HG02678 (cell line): ENCODE results near the gene RRM2.
"Not testable (repeated sequence)": the region's sequence is repeated elsewhere in the genome, so short reads cannot be mapped to it uniquely, and the experiment has no call there.

Experiments used
- ATAC-seq: cut with Tn5 transposase; IDR thresholded peaks from one replicate; pipeline ENCODE4 v1.9.1; 2021; ENCODE audit warnings: mild to moderate bottlenecking, moderate library complexity; ENCODE audit not compliant: unreplicated experiment

The RRM2 gene

DNA sequence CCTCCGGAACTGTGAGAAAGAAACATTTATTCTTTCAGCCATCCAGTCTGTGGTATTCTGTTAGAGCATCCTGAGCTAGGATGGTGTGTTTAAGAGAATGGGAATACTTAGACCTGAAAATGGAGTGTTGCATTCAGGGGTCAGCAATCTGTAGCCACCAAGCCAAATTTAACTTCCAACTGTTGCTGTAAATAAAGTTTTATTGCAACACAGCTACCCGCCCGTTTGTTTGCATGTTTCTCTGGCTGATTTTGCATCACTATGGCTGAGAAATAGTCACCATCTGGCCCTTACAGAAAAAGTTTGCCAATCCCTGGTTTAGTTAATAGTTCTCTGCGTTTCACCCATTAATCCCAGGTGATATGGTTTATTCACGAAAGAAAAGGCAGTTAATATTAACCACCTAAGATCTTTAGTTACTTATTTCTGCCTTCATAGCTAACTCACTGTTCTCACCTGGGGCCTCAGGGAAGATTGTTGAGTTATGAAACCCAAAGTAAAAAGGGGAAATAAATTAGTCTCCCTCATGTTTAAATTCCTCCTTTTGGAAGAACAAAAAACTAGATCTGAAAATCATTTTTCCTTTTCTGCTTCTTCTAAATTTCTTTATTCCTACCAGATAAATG lies 32.9 kb upstream of the RRM2 start:
- peak; percentile 40 for ATAC-seq

DNA sequence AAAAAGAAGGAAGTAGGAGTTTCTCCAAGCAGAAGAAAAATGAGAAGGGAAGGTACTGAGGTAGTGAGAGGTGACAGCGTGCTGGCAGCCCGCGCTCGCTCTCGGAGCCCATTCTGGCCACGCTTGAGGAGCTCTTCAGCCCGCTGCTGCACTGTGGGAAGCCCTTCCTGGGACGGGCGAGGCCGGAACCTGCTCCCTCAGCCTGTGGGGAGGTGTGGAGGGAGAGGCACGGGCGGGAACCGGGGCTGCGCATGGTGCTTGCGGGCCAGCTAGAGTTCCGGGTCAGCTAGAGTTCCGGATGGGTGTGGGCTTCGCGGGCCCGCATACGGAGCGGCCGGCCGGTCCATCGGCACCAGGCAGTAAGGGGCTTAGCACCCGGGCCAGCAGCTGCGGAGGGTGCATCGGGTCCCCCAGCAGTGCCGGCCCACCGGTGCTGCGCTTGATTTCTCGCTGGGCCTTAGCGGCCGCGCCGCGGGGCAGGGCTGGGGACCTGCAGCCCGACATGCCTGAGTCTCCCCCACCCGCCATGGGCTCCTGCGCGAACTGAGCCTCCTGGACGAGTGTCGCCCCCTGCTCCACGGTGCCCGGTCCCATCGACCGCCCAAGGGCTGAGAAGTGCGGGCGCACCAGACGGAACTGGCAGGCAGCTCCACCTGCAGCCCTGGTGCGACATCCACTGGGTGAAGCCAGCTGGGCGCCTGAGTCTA lies 31.2 kb upstream of the RRM2 start:
- peak; percentile 35 for ATAC-seq

DNA sequence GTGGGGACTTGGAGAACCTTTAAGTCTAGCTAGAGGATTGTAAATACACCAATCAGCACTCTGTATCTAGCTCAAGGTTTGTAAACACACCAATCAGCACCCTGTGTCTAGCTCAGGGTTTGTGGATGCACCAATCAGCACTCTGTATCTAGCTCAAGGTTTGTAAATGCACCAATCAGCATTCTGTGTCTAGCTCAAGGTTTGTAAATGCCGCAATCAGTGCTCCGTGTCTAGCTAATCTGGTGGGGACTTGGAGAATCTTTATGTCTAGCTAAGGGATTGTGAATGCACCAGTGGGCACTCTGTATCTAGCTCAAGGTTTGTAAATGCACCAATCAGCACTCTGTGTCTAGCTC lies 30.7 kb upstream of the RRM2 start:
- ATAC-seq: not testable (repeated sequence)

DNA sequence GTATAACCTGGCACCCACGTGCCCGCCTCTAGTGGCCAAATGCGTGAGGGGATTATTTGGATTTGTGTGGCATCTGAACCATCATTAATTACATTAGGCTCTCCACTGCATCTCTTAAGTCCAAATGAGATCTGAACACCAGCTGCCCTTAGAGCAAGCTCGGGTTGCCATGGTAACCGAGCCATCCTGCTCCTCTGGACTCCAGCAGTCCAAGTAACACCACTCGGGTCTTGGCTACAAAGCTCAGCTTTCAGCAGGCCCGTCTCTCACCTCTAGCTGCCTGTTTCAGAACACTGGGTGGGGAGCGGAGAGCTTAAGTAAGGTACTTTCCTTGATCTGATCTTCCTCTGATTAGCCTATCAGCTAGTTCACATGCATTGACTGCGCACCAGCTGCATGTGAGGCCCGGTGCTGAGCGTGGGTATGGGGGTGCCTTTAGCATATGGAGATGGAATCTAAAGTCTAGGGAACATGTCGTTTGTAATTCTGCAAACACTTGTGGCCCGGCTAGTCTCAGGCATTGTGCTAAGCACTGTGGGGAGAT lies 28.2 kb upstream of the RRM2 start:
- no peak for ATAC-seq

DNA sequence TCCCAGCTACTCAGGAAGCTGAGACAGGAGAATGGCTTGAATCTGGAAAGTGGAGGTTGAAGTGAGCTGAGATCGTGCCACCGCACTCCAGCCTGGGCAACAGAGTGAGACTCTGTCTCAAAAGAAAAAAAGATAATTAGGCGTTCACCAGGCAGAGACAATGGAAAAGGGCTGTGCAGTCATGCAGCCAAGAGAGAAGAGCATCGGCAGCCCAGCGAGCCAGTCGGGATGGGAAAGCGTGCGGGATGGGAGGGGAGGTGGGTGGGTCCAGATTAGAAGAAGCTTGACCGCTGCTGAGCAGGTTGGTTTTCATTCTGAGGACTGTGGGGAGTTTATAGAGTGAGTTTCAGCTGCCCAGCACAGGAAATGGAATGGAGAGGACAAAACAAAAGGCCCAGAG lies 27.4 kb upstream of the RRM2 start:
- ATAC-seq: no peak

DNA sequence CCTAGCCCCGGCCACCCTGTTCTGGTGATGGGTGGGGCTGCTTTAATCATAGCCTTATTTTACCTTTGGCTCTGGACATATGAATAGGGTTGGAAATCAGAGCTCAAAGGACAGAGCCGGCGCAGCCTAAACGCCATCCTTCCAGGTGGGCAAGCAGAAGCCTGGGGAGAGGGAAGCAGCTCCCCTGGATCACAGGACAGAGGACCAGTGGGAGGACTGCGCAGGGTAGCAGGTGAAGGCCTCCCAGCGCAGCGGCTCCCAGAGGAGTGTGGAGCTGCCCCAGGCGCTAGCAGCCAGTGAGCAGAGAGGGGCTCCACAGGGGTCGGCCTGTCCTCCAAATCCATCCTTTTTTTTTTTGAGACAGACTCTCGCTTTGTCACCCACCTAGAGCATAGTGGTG lies 25.9 kb upstream of the RRM2 start:
- no peak for ATAC-seq

DNA sequence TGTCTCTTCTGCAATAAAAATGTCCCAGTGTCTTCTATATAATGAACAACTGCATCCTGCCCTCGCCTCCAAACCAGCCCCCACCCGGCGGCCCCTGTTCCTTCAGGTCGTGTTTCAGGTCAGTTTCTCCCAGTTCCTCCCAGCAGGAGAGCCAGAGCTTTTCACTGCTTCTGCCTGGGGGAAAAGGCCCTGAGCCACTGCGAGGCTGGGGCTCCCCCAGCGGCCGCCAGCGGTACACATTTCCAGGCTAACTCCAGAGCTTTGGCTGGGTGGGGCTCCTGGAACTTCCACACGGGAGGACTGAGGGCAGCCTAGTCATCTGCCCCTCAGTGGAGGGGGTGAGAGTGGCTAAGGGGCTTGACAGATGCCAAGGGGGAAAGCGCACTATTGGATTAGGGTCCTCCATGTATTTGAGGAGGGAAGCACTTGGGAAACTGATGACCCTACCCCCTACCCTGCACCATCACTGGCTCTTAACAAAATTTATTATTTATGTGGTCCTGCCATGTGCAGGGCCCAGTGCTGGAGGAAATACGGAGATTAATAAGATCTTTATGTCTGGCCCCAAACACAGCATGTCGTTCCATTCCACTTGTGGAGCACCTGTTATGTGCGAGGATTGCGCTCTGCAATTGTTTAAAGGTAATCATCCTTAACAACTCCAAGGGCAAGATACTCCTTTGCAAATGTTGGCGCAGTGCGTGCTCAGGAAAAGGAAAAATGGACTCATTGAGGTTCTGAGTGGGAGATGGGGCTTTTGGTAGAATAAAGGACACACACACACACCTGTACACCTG lies 25.0 kb upstream of the RRM2 start:
- ATAC-seq: no peak

DNA sequence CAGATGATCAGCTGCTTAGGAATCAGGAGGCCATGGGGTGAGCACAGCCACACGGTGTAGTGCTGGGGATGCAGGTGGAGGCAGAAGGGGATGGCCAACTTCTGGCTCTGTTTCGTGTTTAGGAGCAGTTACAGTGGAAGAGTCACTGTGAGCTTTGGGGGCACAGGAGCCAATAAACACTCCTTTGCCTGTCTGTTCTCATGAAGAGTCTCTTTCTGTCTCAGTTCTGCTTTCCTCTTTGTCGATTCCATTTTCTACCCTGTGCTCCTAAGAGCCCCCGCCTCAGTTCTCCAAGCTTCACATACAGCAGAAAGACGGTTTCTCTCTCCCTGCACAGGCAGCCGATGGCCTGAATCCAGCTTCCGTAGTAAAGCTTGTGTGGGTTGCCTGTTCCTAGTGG lies 21.0 kb upstream of the RRM2 start:
- peak; percentile 44 for ATAC-seq

DNA sequence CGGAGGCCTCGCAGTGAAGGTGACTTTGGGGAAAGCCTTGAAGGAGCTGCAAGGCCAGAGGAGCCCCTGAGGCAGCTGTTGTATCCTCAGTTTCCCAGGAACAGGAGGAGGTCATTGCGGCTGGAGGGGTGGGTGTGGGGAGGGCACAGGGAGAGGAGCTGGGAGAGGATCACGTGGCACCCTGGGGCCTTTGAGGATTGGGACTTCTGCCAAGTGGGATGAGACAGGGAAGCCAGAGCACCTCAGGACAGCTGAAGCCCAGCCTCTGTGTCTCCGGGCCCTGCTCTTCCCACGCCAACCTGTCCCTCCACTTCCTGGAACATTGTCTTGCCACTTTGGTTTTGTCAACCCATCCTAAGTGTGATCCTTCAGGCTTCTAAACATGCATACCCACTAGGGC lies 19.4 kb upstream of the RRM2 start:
- ATAC-seq: no peak

DNA sequence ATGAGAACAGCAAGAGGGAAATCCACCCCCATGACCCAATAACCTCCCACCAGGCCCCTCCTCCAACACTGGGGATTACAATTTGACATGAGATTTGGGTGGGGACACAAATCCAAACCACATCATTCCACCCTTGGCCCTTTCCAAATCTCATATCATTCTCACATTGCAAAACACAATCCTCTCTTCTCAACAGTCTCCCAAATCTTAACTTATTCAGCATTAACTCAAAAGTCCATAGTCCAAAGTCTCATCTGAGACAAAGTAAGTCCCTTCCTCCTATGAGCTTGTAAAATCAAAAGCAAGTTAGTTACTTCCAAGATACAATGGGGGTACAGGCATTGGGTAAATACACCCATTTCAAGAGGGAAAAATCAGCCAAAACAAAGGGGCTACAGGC lies 17.6 kb upstream of the RRM2 start:
- not testable (repeated sequence) for ATAC-seq

DNA sequence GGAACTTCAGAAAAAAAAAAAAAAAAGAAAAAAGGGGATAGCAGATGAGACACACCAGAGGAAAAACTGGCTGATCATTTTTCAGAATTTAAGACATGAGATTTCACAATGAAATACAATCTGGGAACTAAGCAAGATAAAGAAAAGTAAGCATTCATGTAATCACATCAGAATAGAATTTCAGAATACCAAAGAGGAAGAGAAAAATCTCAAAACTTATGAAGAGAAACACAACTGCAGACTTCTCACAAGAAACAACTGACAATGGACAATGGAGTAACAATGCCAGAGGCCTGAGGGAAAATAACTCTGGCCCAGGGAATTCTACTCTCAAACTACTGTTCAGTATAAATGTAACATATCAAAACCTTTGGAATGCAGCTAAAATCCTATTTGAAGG lies 13.2 kb upstream of the RRM2 start:
- ATAC-seq: no peak

DNA sequence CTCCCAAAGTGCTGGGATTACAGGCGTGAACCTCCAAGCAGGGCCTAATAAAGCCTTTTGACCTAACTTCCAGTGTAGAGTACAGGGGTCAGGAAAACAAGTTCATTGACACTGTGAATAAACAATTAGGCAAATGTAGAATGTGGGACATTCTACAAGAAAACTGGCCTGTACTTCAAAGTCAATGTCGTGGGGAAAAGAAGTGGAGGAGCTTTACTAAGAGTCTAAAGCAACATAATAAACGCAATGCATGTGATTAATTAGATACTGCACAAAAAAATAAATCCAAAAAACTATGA lies 3.6 kb upstream of the RRM2 start:
- ATAC-seq: no peak

DNA sequence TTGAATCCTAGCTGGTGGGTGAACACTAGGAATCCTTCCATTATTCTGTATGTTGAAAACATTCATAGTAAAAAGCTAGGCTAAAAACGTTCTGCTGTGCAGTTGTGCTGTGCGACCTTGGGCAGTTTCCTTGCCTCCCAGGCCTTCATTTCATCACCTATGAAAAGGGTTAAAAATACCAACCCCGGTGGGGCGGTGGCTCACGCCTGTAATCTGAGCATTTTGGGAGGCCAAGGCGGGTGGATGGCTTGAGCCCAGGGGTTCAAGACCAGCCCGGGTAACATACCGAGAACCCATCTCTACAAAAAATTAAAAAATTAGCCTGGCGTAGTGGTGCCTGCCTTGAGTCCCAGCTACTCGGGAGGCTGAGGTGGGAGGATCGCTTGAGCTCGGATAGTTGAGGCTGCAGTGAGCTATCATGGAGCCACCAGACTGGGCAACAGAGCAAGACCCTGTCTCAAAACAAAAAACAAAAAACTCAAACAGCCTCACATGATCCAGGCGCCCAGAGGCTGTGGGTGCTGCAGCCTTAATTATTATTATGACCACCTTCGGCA lies 2.9 kb upstream of the RRM2 start:
- no peak for ATAC-seq

DNA sequence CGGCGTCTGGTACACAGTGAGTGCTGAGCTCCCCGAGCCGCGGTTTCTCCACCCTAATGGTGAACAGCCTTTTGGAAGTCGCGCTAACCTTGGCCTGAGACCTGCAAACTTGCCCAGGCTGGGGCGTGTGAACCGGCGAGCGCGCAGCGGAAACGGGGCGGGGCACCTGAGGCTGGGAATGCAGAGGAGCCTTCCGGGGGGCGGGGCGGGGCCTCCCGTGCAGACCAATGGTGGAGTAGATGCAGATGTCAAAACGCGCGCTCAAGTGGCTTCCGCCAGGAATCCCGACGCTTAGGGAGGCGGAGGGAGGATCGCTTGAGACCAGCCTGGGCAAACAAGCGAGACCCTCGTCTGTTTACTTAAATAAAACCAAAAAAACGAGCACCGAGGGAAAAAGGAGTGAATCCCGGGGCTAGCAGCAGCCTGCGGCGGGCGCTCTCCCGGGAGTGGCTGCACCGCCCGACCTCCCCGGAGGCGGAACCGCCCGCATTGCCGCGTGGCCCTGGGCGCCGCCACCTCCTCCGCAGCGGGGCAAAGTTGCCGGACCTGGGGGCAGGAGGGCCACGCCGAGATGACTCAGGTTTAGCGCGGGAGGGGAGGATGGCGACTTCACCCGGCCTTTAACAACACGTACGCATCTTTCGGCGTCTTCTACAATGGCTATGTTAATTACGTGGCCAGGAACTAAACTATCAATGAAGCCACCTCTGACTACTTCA lies 2.2 kb upstream of the RRM2 start:
- peak; percentile 55 for ATAC-seq

DNA sequence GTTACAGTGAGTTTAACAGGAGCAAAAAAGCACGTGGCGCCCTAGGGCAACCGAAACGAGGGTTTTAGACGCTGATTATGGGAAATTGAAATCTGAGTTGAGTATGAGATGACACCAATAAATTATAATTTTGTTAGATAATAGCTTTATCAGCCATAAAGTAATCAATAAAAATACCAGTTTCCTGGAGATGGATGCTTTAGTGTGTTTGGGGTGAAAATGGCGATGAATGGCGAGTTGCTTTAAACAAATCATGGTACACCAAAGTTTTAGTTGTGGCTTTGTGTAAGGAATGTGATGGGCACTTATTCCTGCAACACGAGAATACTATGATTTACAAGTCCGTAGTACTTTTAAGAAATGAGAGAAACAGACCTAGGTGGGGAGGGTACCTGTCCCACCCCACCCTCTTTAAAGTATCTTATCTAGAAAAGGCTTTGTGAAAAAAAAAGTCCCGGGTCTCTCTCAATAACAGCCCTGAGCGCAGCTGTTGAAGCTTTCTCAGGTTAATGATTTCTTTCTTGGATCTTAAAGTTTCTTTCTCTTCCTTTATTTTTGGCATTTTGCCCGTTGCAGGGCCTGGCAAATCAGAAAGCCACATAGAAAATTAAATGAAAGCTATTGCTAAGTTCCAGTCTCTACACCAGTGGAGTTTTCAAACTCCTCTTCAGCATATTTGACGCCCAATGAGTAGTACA lies 1.5 kb upstream of the RRM2 start:
- ATAC-seq: no peak

DNA sequence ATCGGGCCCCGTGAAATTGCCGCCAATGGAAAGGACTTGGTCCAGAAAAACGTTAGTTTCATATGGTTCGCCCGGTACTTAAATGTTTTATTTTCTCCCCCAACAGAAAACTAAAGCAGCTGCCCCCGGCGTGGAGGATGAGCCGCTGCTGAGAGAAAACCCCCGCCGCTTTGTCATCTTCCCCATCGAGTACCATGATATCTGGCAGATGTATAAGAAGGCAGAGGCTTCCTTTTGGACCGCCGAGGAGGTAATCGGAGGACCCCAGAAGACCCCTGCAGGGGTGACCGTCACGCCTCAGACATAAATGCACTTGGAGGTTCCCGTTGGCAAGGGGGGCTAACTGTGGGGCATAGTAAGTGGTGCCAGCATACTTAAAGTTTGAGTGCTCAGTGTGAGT lies 742 bp downstream of the RRM2 start:
- ATAC-seq: no peak

DNA sequence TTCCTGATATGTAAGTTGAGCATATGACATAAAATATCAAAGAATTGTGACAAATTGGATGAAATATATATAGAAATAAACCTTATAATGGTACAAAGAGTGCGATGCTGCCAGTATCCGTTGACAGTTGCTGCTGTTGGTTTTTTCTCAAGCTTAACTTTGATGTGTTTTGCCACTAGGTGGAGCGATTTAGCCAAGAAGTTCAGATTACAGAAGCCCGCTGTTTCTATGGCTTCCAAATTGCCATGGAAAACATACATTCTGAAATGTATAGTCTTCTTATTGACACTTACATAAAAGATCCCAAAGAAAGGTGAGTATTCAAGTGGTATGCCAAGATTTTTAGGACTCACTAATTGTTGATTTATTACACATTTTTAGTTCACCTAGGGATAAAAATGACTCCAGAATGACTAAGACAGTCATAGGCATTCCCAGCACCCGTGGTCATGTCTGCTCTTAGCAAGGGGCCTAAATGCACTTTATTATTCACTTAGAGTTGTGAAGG lies 2.1 kb downstream of the RRM2 start:
- no peak for ATAC-seq

DNA sequence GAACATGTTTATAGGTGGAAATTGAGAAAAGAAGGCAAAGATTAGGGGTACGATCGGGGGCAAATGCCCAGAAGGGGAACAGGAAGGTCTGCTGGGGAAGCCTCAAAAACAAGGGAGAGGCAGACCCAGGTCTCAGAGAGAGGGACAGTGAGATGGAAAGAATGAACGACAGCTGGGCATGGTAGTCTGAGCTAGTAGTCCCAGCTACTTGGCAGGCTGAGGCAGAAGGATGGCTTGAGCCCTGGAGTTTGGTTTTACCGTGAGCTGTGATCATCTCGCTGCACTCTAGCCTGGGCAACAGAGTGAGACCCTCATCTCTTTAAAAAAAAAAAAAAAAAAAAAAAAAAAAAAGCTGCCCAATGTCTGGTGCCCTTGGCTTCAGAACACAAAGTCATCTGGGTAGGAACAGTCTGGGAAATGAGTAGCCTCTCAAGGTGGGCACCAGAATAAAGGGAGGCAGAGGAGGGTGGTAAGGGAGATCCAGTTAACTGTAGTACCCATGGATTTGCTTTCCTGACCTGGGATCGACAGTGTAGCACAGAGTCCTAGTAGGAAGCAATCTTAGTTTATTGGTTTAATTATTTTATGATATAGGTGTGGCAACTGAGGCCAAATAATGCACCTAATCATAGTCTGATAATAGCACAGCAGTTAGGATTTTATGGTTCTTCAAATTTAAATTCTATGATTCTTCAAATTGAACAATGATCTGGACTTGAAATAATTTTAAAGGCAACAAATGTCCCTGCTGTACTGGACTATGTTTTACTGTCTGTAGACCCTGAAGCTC lies 3.5 kb downstream of the RRM2 start:
- no peak for ATAC-seq

DNA sequence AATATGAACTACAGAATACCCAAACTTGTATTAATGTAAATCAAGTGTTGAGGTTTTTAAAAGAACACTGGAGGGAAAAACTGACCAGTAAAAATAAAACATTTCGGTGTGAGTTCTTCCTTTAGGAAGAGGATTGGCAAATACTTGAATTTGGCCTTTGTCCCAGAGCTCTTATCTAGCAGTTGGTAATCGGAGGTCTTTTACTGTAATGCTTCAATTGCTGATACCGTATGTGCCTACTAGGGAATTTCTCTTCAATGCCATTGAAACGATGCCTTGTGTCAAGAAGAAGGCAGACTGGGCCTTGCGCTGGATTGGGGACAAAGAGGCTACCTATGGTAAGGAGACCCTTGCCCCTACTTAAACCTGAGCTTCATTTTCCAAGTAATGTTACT lies 4.1 kb downstream of the RRM2 start:
- ATAC-seq: no peak

DNA sequence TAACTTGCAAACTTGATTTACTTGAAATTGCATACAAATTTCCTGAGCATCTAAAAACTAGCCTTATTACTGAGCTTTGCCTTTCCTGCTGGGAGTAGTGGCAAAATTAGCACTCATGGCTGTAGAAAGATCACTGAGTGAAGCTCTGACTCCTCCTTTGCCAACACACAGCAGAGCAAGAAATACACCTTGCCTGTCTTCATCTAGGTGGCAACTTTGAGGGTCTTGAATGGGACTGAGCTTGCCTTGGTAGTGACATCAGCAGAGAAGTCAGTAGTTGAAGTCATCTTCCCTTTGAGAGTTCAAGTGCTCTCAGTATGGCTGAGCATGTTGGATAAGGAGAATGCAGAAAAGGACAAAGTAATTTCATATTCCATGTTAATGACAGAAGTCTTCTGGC lies 5.9 kb downstream of the RRM2 start:
- ATAC-seq: no peak
